Measurements from ENCODE around the gene ATG101.

The ATG101 gene

GRCh38 chr12:52069327-52070184, at the start of gene ATG101:
Gene ATG101 (plus strand): TSS chr12:52069978. CDS start chr12:52073651, 3,673 bp downstream.
- peak; percentile 89 for DNase-seq

GRCh38 chr12:52020539-52021336, 49.0 kb upstream of the ATG101 start:
- DNase-seq, result no peak

GRCh38 chr12:52022841-52023181, 47.0 kb upstream of the ATG101 start:
- no peak for DNase-seq

GRCh38 chr12:52023182-52023975, 46.4 kb upstream of the ATG101 start:
- DNase-seq, result peak; percentile 59

- DNase-seq, result no peak
Measured at GRCh38 chr12:52023976-52024688, 45.6 kb upstream of the ATG101 start.

- no peak for DNase-seq
Measured at GRCh38 chr12:52024845-52025230, 44.9 kb upstream of the ATG101 start.

GRCh38 chr12:52026263-52026662, 43.5 kb upstream of the ATG101 start:
- no peak for DNase-seq

- no peak for DNase-seq
Measured at GRCh38 chr12:52027085-52027843, 42.5 kb upstream of the ATG101 start.

- DNase-seq, result peak; percentile 86
Measured at GRCh38 chr12:52029685-52030084, 40.1 kb upstream of the ATG101 start.

GRCh38 chr12:52032446-52032803, 37.4 kb upstream of the ATG101 start:
- peak; percentile 32 for DNase-seq

GRCh38 chr12:52032804-52033445, 36.9 kb upstream of the ATG101 start:
- peak; percentile 97 for DNase-seq

GRCh38 chr12:52033446-52034140, 36.2 kb upstream of the ATG101 start:
- DNase-seq, result no peak

- no peak for DNase-seq
Measured at GRCh38 chr12:52035190-52035589, 34.6 kb upstream of the ATG101 start.

GRCh38 chr12:52035926-52036325, 33.9 kb upstream of the ATG101 start:
- no peak for DNase-seq

- peak; percentile 72 for DNase-seq
Measured at GRCh38 chr12:52036587-52037171, 33.1 kb upstream of the ATG101 start.

- DNase-seq, result no peak
Measured at GRCh38 chr12:52037248-52037861, 32.4 kb upstream of the ATG101 start.

- DNase-seq, result no peak
Measured at GRCh38 chr12:52038447-52038846, 31.3 kb upstream of the ATG101 start.

- DNase-seq, result no peak
Measured at GRCh38 chr12:52041035-52041434, 28.7 kb upstream of the ATG101 start.

GRCh38 chr12:52041695-52042123, 28.1 kb upstream of the ATG101 start:
- DNase-seq, result no peak

All from NCI-H2029 (cell line).